GM10266 (cell line): ENCODE data around the gene SPN.
A peak's percentile ranks its signal among the peaks of the same experiment; 100 is the strongest.

ENCODE experiments used
- DNase-seq: peaks from one replicate; pipeline ENCODE4 v3.0.0; 2012; ENCODE audit errors: extremely low spot score
- TF ChIP-seq, protein P1 (sequence below): IDR thresholded peaks from 2 replicates; pipeline ENCODE4 v1.5.1; 2012; ENCODE audit warnings: mild to moderate bottlenecking, low read depth; ENCODE audit not compliant: control insufficient read depth, insufficient read depth; ENCODE audit errors: missing control alignments

Gene SPN

GRCh38 chr16:29641561-29641960, 21.5 kb upstream of the SPN start:
- TF ChIP-seq, protein P1, sequence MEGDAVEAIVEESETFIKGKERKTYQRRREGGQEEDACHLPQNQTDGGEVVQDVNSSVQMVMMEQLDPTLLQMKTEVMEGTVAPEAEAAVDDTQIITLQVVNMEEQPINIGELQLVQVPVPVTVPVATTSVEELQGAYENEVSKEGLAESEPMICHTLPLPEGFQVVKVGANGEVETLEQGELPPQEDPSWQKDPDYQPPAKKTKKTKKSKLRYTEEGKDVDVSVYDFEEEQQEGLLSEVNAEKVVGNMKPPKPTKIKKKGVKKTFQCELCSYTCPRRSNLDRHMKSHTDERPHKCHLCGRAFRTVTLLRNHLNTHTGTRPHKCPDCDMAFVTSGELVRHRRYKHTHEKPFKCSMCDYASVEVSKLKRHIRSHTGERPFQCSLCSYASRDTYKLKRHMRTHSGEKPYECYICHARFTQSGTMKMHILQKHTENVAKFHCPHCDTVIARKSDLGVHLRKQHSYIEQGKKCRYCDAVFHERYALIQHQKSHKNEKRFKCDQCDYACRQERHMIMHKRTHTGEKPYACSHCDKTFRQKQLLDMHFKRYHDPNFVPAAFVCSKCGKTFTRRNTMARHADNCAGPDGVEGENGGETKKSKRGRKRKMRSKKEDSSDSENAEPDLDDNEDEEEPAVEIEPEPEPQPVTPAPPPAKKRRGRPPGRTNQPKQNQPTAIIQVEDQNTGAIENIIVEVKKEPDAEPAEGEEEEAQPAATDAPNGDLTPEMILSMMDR: peak; percentile 42
- DNase-seq: peak; percentile 38

DNA sequence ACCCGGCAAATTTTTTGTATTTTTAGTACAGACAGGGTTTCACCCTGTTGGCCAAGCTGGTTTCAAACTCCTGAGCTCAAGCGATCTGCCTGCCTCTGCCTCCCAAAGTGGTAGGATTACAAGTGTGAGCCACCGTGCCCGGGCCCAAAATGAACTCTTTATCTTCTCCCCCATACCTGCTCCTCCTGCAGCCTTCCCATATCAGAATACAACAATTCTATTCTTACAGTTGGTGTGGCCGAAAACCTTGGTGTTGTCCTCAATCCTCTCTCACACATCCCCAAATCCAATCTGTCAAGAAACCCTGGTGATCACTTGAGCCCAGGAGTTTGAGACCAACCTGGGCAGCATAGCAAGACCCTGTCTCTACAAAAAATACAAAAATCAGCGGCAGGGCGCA, 19.5 kb upstream of the SPN start:
- TF ChIP-seq, protein P1: no peak

GRCh38 chr16:29644338-29644857, 18.6 kb upstream of the SPN start:
- DNase-seq: peak; percentile 63
- TF ChIP-seq, protein P1: no peak

More for the DNA sequence above, 19.5 kb upstream of the SPN start:
- no peak for DNase-seq

GRCh38 chr16:29644973-29645693, 17.9 kb upstream of the SPN start:
- DNase-seq: no peak
- TF ChIP-seq, protein P1: no peak

DNA sequence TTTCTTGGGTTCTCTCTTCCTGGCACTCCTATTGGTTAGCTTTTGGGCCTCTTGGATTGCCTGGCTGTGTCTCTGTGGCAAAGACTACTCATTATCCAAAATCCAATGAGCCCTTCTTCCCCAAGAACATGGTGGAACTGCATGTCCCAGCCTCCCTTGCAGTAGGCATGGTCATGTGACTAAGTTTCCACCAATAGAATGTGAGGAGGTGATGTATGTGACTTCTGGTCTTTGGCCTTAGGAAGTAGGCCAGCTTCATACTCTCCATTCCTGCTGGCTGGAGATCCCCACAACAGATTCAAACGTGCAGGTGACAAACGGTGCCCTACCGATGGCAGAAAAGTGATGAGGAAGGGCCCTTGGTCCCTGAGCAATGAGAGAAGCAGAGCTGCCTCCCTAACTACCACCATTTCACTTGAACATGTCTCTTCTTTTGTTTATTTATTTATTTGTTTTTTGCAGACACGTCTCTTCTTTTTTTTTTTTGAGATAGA, 17.3 kb upstream of the SPN start:
- TF ChIP-seq, protein P1: no peak
- peak; percentile 74 for DNase-seq

DNA sequence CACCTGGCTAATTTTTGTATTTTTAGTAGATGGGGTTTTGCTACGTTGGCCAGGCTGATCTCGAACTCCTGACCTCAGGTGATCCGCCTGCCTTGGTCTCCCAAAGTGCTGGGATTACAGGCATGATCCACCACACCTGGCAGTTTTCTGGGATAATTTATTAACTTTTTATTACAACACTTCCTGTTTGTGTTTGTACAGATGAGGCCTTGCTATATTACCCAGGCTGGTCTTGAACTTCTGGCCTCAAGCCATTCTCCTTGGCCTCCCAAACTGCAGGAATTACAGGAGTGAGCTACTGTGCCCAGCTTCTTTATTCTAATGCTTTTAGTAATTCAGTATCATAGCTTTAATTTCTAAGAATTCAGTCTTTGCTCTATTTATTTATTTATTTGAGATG, 16.1 kb upstream of the SPN start:
- TF ChIP-seq, protein P1: no peak
- no peak for DNase-seq
